ENCODE results near the gene PACRGL. TPM values are rescaled to one million over a fixed set of nuclear protein-coding genes. Genes with fewer than 3 reads are reported as not detected.

PACRGL gene
- total and polyA plus RNA-seq, 10 of the 15 experiments (the other 5 are each of a cell fraction or from before 2014, with no cell fraction given), result 1.7 to 17.2 (median 7.3) TPM

- TF ChIP-seq CEBPZ (IDR thresholded peaks at IDR 0.05; ENCODE audit: low read depth, low read length), result no peak
- no peak for TF ChIP-seq ZNF622 (IDR thresholded peaks at IDR 0.05)
Measured at GRCh38 chr4:20675786-20676185, 24.5 kb upstream of the PACRGL start (continued).

GRCh38 chr4:20676501-20677197 is 23.6 kb upstream of the PACRGL start:
- Histone ChIP-seq H4K20me1 (ENCODE audit: control insufficient read depth, insufficient read depth) (no peaks in the 10 kb centered on the region), H3K27me3 (replicated peaks in 1 of 2; ENCODE audit: control insufficient read depth in 2 of 2, insufficient read depth in 2 of 2, low read length in 1 of 2) (no peaks in the 10 kb centered on the region), H2AFZ (ENCODE audit: control insufficient read depth, low read depth, low read length) (no peak overlapping the region), H3K4me2 (ENCODE audit: control insufficient read depth, insufficient read depth) (no peak overlapping the region), H3K79me2 (ENCODE audit: control insufficient read depth, insufficient read depth, low read length) (no peaks in the 10 kb centered on the region), H3K9ac (ENCODE audit: control insufficient read depth, insufficient read depth, low read length) (no peak overlapping the region), H3K36me3 (ENCODE audit: control insufficient read depth in 2 of 2, insufficient read depth in 2 of 2, low read length in 1 of 2) (no peaks in the 10 kb centered on the region), H3K4me1 (ENCODE audit: control insufficient read depth, insufficient read depth, low read length) (no peaks in the 10 kb centered on the region), H3K27ac (ENCODE audit: control insufficient read depth, insufficient read depth) (no peak overlapping the region), H3K4me3 (no peak overlapping the region), H3K9me3 (replicated peaks; ENCODE audit: control insufficient read depth, insufficient read depth, low read length) (no peaks in the 10 kb centered on the region)
- ChIA-PET SMC1A (ENCODE audit: uncharacterized antibody, unreplicated experiment) (no interaction called here), RAD21 (ENCODE audit: unreplicated experiment) (no interaction called here), POLR2A (no interaction called here), CTCF (interaction anchor here (3.1 kb wide), 1 partner anchor 8 kb away, joined by 13 read pairs; no protein-coding TSS in a partner anchor)
- 38% methylated on average over 8 of the region's 8 CpGs for WGBS (ENCODE audit: insufficient coverage, insufficient replicate concordance, low lambda C conversion rate, missing lambda C conversion rate)
- intact Hi-C loops (cut with micrococcal nuclease; ENCODE audit: unreplicated experiment) (no loop called here), in situ Hi-C loops (cut with MboI) (loop anchor here (25.0 kb wide), 1 partner anchor 1439 kb away; no protein-coding TSS in a partner anchor)
- no peak for DNase-seq (ENCODE audit: low read depth, low spot score)
- BruUV-seq (replicated peaks), result no TSS peak
- no peak for FAIRE-seq
- ATAC-seq, result no peak
- TF ChIP-seq FOXK2 (IDR thresholded peaks at IDR 0.05) (no peak), ATF7 (IDR thresholded peaks at IDR 0.05; ENCODE audit: low read depth) (no peak), RFX5 (IDR thresholded peaks at IDR 0.05; ENCODE audit: low read depth, low read length) (no peak), E2F8 (IDR thresholded peaks at IDR 0.05; ENCODE audit: low read depth, partially characterized antibody) (no peak), BCL3 (IDR thresholded peaks at IDR 0.05; ENCODE audit: borderline replicate concordance, insufficient read depth, low read depth, low read length, poor library complexity, severe bottlenecking) (no peak), PRDM15 (CRISPR knock-in tag; IDR thresholded peaks at IDR 0.05) (no peak), ZNF274 (IDR thresholded peaks at IDR 0.05; ENCODE audit: insufficient read depth, insufficient read length) (no peak), MYC (IDR thresholded peaks at IDR 0.05; ENCODE audit: insufficient read depth, insufficient read length, insufficient replicate concordance, low read length, severe bottlenecking) (no peak)
